Psoas muscle (tissue), 8 donors: ENCODE results near the gene UBE2F. TPM values are rescaled to one million over a fixed set of nuclear protein-coding genes. Genes with fewer than 3 reads are reported as not detected.

Experiments used
- ATAC-seq, 4 donors: fragments of 200-7000 bp; cut with Tn5 transposase; one replicate each; pipeline ENCODE4 v1.9.1; 2020; ENCODE audit warnings: moderate library complexity in 3 of 4, mild to moderate bottlenecking in 2 of 4
- DNase-seq, 2 donors: peaks; one replicate each; pipeline ENCODE4 v3.0.0-alpha.2; 2020
- H3K27ac ChIP-seq: fragments of 200-600 bp; one replicate; pipeline ENCODE4 v1.8.0; 2022
- H3K27me3 ChIP-seq, 3 donors: fragments of 200-600 bp in 1 of 3; one replicate each; pipeline versions ENCODE4 v1.6.1 to v1.8.0; 2013 to 2022; ENCODE audit warnings: low read length in 2 of 3, mild to moderate bottlenecking in 2 of 3, moderate library complexity in 1 of 3; ENCODE audit not compliant: insufficient read depth in 3 of 3
- H3K36me3 ChIP-seq, 2 donors: fragments of 200-600 bp in 1 of 2; one replicate each; pipeline versions ENCODE4 v1.6.1 to v1.8.0; 2013 to 2022; ENCODE audit warnings: low read depth in 1 of 2, mild to moderate bottlenecking in 1 of 2, moderate library complexity in 1 of 2; ENCODE audit not compliant: insufficient read depth in 1 of 2
- H3K4me1 ChIP-seq: fragments of 200-600 bp; one replicate; pipeline ENCODE4 v1.8.0; 2022
- H3K4me3 ChIP-seq: fragments of 200-600 bp; one replicate; pipeline ENCODE4 v1.8.0; 2022; ENCODE audit warnings: mild to moderate bottlenecking
- H3K9me3 ChIP-seq: fragments of 200-600 bp; one replicate; pipeline ENCODE4 v1.8.0; 2022
- WGBS, 3 donors: extraction: QIAGEN DNeasy Blood & Tissue Kit; methylation state at CpG; one replicate each; pipeline versions ENCODE4 v1.1.6 to v1.1.7; 2013; 5-methylcytosine and 5-hydroxymethylcytosine counted together
- intact Hi-C, 2 donors: fragments of 100-400 bp; cut with DNase I; formaldehyde crosslinking; loops; one replicate each; pipeline versions ENCODE4 v1.11.0 to v1.14.2; 2022
- polyA plus RNA-seq, 3 donors: library from polyadenylated mRNA; stranded (reverse); fragments of 200-250 nt; gene quantifications; one replicate each; pipeline ENCODE4 v1.2.3, GENCODE V29; 2013
- total RNA-seq, 4 donors: library from RNA; stranded (reverse); fragmentation: NEBNext Ultra II Directional in 2 of 4; extraction: Animal tissue kit (Norgen Biotek cat#: 25700) in 2 of 4; gene quantifications; one replicate each; pipeline versions ENCODE4 v1.2.1 to v1.2.4, GENCODE V29; 2021 to 2023
- TF ChIP-seq, protein P1 (sequence below): fragments of 200-600 bp; IDR thresholded peaks from one replicate; pipeline ENCODE4 v1.8.0; 2022; ENCODE audit warnings: antibody characterized with exemption
- donor health status: healthy with polysubstance abuse.
- donor health status: DM: no; HTN: no; CAD: no; lungs with moderate emphysema.
- donor health status: Bipolar disorder and iron deficiency.
- donor health status: healthy.
- donor health status: DM: yes; HTN: yes; CAD: no.
- donor health status: DM: no; HTN: no; CAD: no.
- donor health status: DM: no; HTN: no; CAD: no.
- donor health status: DM: yes; HTN: yes; CAD: no.

Gene UBE2F
- total and polyA plus RNA-seq, 7 donors = 46.0 to 134 (median 67.5) TPM

DNA sequence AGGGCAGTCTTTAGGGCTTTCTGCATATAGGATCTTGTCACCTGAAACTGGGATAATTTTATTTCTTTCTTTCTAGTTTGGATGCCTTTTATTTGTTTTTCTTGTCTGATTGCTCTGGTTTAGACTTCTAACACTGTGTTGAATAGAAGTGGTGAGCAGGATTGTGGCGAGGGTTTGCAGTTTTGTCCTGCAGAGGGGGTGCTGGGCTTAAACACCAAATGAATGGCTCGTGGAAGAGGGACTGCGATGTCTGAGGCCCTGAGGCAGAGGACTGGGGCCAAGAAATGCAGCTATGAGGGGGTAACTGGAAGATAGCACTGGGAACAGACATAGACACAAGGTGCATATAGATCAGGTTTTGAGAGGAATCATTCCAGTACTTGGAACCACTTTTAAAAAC lies 20.5 kb downstream of the UBE2F start:
- Histone ChIP-seq H3K27me3 (no peaks in the 10 kb centered on the region), H3K4me1 (no peaks in the 10 kb centered on the region), H3K27ac (no peak overlapping the region), H3K36me3 (peaks cover 0 to 17% of the 10 kb centered on the region in 2 donors), H3K4me3 (no peak overlapping the region), H3K9me3 (no peaks in the 10 kb centered on the region)
- TF ChIP-seq, protein P1, sequence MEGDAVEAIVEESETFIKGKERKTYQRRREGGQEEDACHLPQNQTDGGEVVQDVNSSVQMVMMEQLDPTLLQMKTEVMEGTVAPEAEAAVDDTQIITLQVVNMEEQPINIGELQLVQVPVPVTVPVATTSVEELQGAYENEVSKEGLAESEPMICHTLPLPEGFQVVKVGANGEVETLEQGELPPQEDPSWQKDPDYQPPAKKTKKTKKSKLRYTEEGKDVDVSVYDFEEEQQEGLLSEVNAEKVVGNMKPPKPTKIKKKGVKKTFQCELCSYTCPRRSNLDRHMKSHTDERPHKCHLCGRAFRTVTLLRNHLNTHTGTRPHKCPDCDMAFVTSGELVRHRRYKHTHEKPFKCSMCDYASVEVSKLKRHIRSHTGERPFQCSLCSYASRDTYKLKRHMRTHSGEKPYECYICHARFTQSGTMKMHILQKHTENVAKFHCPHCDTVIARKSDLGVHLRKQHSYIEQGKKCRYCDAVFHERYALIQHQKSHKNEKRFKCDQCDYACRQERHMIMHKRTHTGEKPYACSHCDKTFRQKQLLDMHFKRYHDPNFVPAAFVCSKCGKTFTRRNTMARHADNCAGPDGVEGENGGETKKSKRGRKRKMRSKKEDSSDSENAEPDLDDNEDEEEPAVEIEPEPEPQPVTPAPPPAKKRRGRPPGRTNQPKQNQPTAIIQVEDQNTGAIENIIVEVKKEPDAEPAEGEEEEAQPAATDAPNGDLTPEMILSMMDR = no peak
- DNase-seq (no peak), ATAC-seq (no peak)
- intact Hi-C loops = no loop called here
- 93 to 100% (median 93%) methylated on average over 3 of the region's 3 CpGs for WGBS, 3 donors

DNA sequence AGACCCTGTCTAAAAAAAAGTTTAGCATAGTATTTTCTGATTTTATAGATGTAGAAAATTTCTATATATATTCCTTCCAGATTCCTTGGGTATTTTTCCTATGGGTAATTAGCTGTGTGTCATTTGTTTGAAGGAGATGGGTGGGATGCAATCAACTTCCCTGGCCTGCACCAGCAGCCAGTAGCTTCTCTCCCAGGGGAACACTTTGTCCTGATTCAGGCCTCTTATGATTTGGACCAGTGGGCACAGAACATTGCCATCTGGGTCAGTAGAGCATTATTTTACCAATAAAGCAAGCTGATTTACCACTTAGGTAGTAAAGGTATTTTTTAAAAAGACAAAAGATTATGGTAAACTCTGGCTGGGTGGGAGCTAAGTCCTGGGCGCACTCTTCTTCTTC lies 26.9 kb downstream of the UBE2F start:
- DNase-seq (no peak), ATAC-seq (no peak)
- intact Hi-C loops = no loop called here
- peaks cover 0 to 47% of the 10 kb centered on the region in 2 donors for H3K36me3 ChIP-seq
- TF ChIP-seq, protein P1 = no peak
- WGBS, 3 donors = 100% methylated on average over 1 of the region's 1 CpG
- H3K27ac ChIP-seq = no peak overlapping the region
- no peaks in the 10 kb centered on the region for H3K4me1 ChIP-seq
- no peaks in the 10 kb centered on the region for H3K27me3 ChIP-seq
- no peaks in the 10 kb centered on the region for H3K9me3 ChIP-seq
- H3K4me3 ChIP-seq = no peak overlapping the region

DNA sequence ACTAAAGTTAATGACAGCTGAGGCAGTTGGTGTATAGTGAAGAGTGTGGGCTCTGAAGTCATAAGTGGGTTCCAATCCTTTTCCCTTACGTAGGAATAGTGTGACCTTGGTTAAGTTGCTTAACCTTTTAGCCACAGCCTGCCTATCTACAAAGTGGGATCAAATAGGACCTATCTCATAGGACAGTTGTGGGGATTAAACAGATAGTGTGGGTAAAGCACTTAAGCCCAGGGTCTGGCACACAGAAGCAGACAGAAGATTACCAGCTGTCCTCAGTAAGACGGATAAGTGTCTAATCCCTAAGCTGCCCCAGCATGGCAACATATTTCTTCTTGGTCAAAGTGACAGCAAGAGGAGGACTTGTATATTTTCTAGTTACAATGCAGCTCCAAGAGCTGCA lies 28.2 kb downstream of the UBE2F start:
- Histone ChIP-seq H3K4me3 (no peak overlapping the region), H3K4me1 (no peaks in the 10 kb centered on the region), H3K9me3 (peaks cover 8% of the 10 kb centered on the region), H3K27me3 (no peaks in the 10 kb centered on the region), H3K27ac (no peak overlapping the region), H3K36me3 (peaks cover 0 to 36% of the 10 kb centered on the region in 2 donors)
- no peak for DNase-seq
- TF ChIP-seq, protein P1 = no peak
- 61 to 83% (median 68%) methylated on average over 2 of the region's 2 CpGs for WGBS, 3 donors
- no peak for ATAC-seq
- intact Hi-C loops = no loop called here

DNA sequence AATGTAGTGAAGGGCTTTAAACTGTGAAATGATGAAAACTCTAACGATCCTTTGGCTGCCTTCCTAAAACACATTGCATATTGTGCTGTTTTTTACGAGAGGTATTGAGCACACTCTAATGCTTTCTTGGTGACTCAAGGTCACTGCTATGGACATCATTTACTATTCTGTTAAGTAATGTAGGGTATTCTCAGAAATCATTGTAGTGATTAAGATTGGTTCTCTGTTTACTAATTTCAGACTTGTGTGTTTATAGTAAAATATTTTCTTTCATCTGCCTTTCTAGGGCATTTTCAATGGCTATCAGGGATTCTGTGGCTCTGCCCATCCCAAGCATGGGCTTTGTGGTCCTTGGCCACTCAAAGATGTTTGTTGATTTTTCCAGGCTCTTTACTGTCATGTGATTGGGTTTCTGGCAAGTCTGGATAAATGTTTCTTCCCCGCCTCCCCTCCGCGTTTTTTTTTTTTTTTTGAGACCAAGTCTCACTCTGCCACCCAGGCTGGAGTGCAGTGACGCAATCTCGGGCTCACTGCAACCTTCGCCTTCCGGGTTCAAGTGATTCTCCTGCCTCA lies 29.3 kb downstream of the UBE2F start:
- no peak overlapping the region for H3K27ac ChIP-seq
- peaks cover 0 to 36% of the 10 kb centered on the region in 2 donors for H3K36me3 ChIP-seq
- no peaks in the 10 kb centered on the region for H3K4me1 ChIP-seq
- ATAC-seq (no peak), DNase-seq (no peak)
- TF ChIP-seq, protein P1 = no peak
- no peak overlapping the region for H3K4me3 ChIP-seq
- H3K9me3 ChIP-seq = peaks cover 10% of the 10 kb centered on the region
- intact Hi-C loops = no loop called here
- no peaks in the 10 kb centered on the region for H3K27me3 ChIP-seq
- 74 to 80% (median 78%) methylated on average over 9 of the region's 9 CpGs for WGBS, 3 donors

DNA sequence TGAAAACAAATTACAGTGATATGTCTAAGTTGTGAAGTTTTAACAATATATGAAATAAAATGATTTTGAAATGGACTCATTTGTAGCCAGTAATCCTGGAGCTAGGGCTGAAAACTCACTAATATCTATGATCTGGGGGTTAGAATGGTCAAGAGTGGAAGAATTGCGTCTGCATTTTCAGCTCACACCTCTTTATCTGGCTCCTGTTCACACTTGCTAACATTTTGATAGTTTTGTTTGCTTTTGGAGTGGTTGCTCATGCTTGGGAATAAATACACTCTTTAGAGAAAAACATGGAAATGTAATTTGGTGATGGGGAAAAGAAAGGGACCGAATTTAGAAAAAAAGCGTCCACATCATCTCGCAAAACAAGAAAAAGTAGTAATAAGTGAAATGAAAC lies 30.7 kb downstream of the UBE2F start:
- Histone ChIP-seq H3K9me3 (peaks cover 10% of the 10 kb centered on the region), H3K4me3 (no peak overlapping the region), H3K4me1 (no peaks in the 10 kb centered on the region), H3K27ac (no peak overlapping the region), H3K36me3 (peaks cover 0 to 29% of the 10 kb centered on the region in 2 donors), H3K27me3 (no peaks in the 10 kb centered on the region)
- intact Hi-C loops = no loop called here
- TF ChIP-seq, protein P1 = no peak
- ATAC-seq = no peak
- 72 to 87% (median 73%) methylated on average over 4 of the region's 4 CpGs for WGBS, 3 donors
- no peak for DNase-seq
